ENCODE results near the gene PEX19. TPM values are rescaled to one million over a fixed set of nuclear protein-coding genes. Genes with fewer than 3 reads are reported as not detected.
"Not testable (repeated sequence)": the region's sequence is repeated elsewhere in the genome, so short reads cannot be mapped to it uniquely, and the experiment has no call there.

Gene PEX19
- total RNA-seq, 6 donors from 2014 or later, result 28.3 to 69.1 (median 40.6) TPM

- H3K9me3 ChIP-seq, result no peaks in the 10 kb centered on the region
- no peak overlapping the region for H3K4me3 ChIP-seq
- DNase-seq (no peak), ATAC-seq (ENCODE audit: low FRiP score in 2 of 2) (no peak)
- 82 to 96% methylated on average over 1 of the region's 1 CpG for WGBS, 2 donors
- peaks cover 0 to 5% (median 0%) of the 10 kb centered on the region in 4 donors for H3K4me1 ChIP-seq
- no peak overlapping the region for H3K27ac ChIP-seq
- H3K36me3 ChIP-seq, result peaks cover 69 to 99% (median 91%) of the 10 kb centered on the region in 4 donors
- H3K27me3 ChIP-seq, result no peaks in the 10 kb centered on the region
- TF ChIP-seq POLR2A (IDR thresholded peaks at IDR 0.05) (no peak), CTCF (IDR thresholded peaks at IDR 0.05) (no peak), EP300 (IDR thresholded peaks at IDR 0.05) (no peak), POLR2AphosphoS5 (IDR thresholded peaks at IDR 0.05) (no peak)
These were observed 11.1 kb upstream of the PEX19 start for GRCh38 chr1:160296036-160296435.

GRCh38 chr1:160293020-160293968 is 8.4 kb upstream of the PEX19 start:
- DNase-seq, result no peak
- ATAC-seq (ENCODE audit: low FRiP score in 2 of 2), result no peak
- H3K9me3 ChIP-seq, result no peaks in the 10 kb centered on the region
- 84 to 95% methylated on average over 8 of the region's 8 CpGs for WGBS, 2 donors
- H3K36me3 ChIP-seq, result peaks cover 75 to 100% (median 96%) of the 10 kb centered on the region in 4 donors
- no peaks in the 10 kb centered on the region for H3K27me3 ChIP-seq
- H3K4me1 ChIP-seq, result peaks cover 0 to 7% (median 0%) of the 10 kb centered on the region in 4 donors
- H3K27ac ChIP-seq, result no peak overlapping the region
- TF ChIP-seq POLR2A (IDR thresholded peaks at IDR 0.05) (no peak), POLR2AphosphoS5 (IDR thresholded peaks at IDR 0.05) (no peak), CTCF (IDR thresholded peaks at IDR 0.05) (no peak)
- no peak overlapping the region for H3K4me3 ChIP-seq

GRCh38 chr1:160291248-160292220 is 6.6 kb upstream of the PEX19 start:
- Histone ChIP-seq H3K36me3 (peaks cover 61 to 83% (median 79%) of the 10 kb centered on the region in 4 donors), H3K27me3 (no peaks in the 10 kb centered on the region), H3K27ac (no peak overlapping the region), H3K9me3 (no peaks in the 10 kb centered on the region), H3K4me3 (no peak overlapping the region), H3K4me1 (peaks cover 0 to 12% (median 0%) of the 10 kb centered on the region in 4 donors)
- DNase-seq (peak in 1 of 2 donors; percentile 80), ATAC-seq (ENCODE audit: low FRiP score in 2 of 2) (peak; percentile 88 to 89)
- WGBS, 2 donors, result 42 to 52% methylated on average over 11 of the region's 11 CpGs
- TF ChIP-seq CTCF (IDR thresholded peaks at IDR 0.05), result peak; percentile 65 to 88 (median 80)
- no peak for TF ChIP-seq EP300 (IDR thresholded peaks at IDR 0.05)

- peaks cover 12 to 42% (median 21%) of the 10 kb centered on the region in 4 donors for H3K4me1 ChIP-seq
- WGBS, 2 donors, result 95% methylated on average over 12 of the region's 12 CpGs
- not testable (repeated sequence) for H3K27me3 ChIP-seq; ATAC-seq (ENCODE audit: low FRiP score in 2 of 2); H3K9me3 ChIP-seq; H3K27ac ChIP-seq; H3K4me3 ChIP-seq; DNase-seq
- peaks cover 25 to 46% (median 41%) of the 10 kb centered on the region in 4 donors for H3K36me3 ChIP-seq
These were observed 2.8 kb upstream of the PEX19 start for GRCh38 chr1:160287769-160288168.

GRCh38 chr1:160285506-160285905 is 573 bp upstream of the PEX19 start:
- DNase-seq (peak in 1 of 2 donors; percentile 48), ATAC-seq (ENCODE audit: low FRiP score in 2 of 2) (no peak)
- Histone ChIP-seq H3K4me3 (peak overlapping the region in 3 of 4 donors; percentile 67 to 93 (median 80)), H3K36me3 (peaks cover 18 to 46% (median 38%) of the 10 kb centered on the region in 4 donors), H3K27me3 (no peaks in the 10 kb centered on the region), H3K9me3 (no peaks in the 10 kb centered on the region), H3K27ac (peak overlapping the region in 1 of 4 donors; percentile 74), H3K4me1 (peaks cover 12 to 36% (median 21%) of the 10 kb centered on the region in 4 donors)
- 75 to 83% methylated on average over 23 of the region's 23 CpGs for WGBS, 2 donors
- TF ChIP-seq EP300 (IDR thresholded peaks at IDR 0.05) (no peak), POLR2AphosphoS5 (IDR thresholded peaks at IDR 0.05) (no peak)
